RWPE2 (cell line): ENCODE results near the gene PTPMT1.

ENCODE experiments used
- ATAC-seq: fragments of 200-7000 bp; cut with Tn5 transposase; 3 replicates; pipeline ENCODE4 v1.9.1; 2021; ENCODE audit warnings: low read depth
- DNase-seq: peaks from one replicate; pipeline ENCODE4 v3.0.0-alpha.2; 2020; ENCODE audit warnings: low spot score
- H3K27ac ChIP-seq: fragments of 450-650 bp; 2 replicates; pipeline ENCODE4 v1.5.1; 2017; ENCODE audit warnings: mild to moderate bottlenecking; ENCODE audit not compliant: poor library complexity, severe bottlenecking
- H3K27me3 ChIP-seq: fragments of 250-450 bp; sonication (Bioruptor Pico); 2 replicates; pipeline ENCODE4 v1.5.1; 2021; ENCODE audit warnings: mild to moderate bottlenecking, moderate library complexity; ENCODE audit not compliant: insufficient read depth, poor library complexity, severe bottlenecking
- H3K36me3 ChIP-seq: fragments of 250-450 bp; sonication (Bioruptor Pico); 2 replicates; pipeline ENCODE4 v1.5.1; 2020; ENCODE audit warnings: low read depth, mild to moderate bottlenecking, moderate library complexity
- H3K4me1 ChIP-seq: fragments of 250-450 bp; sonication (Bioruptor Pico); 2 replicates; pipeline ENCODE4 v1.5.1; 2021; ENCODE audit warnings: mild to moderate bottlenecking, moderate library complexity; ENCODE audit not compliant: insufficient read depth, poor library complexity, severe bottlenecking
- H3K4me3 ChIP-seq: fragments of 250-450 bp; sonication (Bioruptor Pico); 2 replicates; pipeline ENCODE4 v1.5.1; 2021; ENCODE audit warnings: mild to moderate bottlenecking, moderate library complexity; ENCODE audit not compliant: severe bottlenecking
- H3K9me3 ChIP-seq: fragments of 250-450 bp; sonication (Bioruptor Pico); 2 replicates; pipeline ENCODE4 v1.5.1; 2021; ENCODE audit warnings: mild to moderate bottlenecking, moderate library complexity; ENCODE audit not compliant: severe bottlenecking
- TF ChIP-seq, protein P1 (sequence below): fragments of 450-650 bp; IDR thresholded peaks from one replicate; pipeline ENCODE4 v1.5.1; 2017; ENCODE audit warnings: mild to moderate bottlenecking, moderate library complexity; ENCODE audit not compliant: poor library complexity, severe bottlenecking

Gene PTPMT1

DNA sequence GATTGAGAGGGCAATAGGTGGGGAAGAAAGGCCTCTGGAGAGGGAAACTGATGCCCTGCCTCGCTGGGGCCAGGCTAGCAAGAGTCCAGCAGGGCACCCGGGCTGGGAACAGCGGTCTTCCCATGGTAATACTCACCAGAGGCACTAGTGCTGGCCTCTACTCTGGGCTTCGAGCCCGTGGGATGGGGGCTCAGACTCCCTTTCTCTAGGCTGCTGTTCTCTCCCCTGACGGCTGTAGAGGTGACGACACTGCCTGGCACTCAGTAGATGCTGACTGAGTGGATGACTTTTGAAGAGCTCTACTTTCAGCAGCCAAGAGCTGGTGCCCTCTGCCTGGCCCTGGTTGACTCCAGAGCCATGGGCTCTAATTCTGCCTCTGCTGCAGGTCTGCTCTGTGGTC is 29.6 kb downstream of the PTPMT1 start:
- Histone ChIP-seq H3K4me3 (no peak overlapping the region), H3K9me3 (no peaks in the 10 kb centered on the region), H3K36me3 (no peaks in the 10 kb centered on the region), H3K4me1 (no peaks in the 10 kb centered on the region), H3K27ac (no peak overlapping the region), H3K27me3 (peaks cover 28% of the 10 kb centered on the region)
- TF ChIP-seq, protein P1, sequence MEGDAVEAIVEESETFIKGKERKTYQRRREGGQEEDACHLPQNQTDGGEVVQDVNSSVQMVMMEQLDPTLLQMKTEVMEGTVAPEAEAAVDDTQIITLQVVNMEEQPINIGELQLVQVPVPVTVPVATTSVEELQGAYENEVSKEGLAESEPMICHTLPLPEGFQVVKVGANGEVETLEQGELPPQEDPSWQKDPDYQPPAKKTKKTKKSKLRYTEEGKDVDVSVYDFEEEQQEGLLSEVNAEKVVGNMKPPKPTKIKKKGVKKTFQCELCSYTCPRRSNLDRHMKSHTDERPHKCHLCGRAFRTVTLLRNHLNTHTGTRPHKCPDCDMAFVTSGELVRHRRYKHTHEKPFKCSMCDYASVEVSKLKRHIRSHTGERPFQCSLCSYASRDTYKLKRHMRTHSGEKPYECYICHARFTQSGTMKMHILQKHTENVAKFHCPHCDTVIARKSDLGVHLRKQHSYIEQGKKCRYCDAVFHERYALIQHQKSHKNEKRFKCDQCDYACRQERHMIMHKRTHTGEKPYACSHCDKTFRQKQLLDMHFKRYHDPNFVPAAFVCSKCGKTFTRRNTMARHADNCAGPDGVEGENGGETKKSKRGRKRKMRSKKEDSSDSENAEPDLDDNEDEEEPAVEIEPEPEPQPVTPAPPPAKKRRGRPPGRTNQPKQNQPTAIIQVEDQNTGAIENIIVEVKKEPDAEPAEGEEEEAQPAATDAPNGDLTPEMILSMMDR = no peak
- no peak for DNase-seq
- ATAC-seq = peak; percentile 35; the same call in 2 of the 3 replicates

DNA sequence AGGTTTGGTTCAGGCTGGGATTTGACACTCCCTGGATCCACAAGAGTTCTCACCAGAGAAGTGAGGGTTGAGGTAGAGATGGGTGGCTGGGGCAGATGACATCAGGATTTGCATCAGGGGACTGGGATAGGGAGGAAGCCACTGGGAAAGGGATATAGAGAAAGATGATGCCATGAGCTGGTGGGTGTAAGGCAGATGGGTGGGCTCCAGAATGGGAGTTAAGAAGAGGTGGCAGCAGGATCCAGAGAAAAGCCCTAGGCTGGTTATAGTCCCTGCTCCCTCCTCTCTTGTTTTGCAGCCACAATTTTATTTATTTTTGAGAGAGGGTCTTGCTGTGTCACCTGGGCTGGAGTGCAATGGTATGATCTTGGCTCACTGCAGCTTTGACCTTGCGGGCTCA is 30.6 kb downstream of the PTPMT1 start:
- TF ChIP-seq, protein P1 = no peak
- no peaks in the 10 kb centered on the region for H3K9me3 ChIP-seq
- DNase-seq = no peak
- no peak overlapping the region for H3K4me3 ChIP-seq
- peaks cover 28% of the 10 kb centered on the region for H3K27me3 ChIP-seq
- H3K27ac ChIP-seq = no peak overlapping the region
- ATAC-seq = no peak
- H3K36me3 ChIP-seq = no peaks in the 10 kb centered on the region
- H3K4me1 ChIP-seq = no peaks in the 10 kb centered on the region

DNA sequence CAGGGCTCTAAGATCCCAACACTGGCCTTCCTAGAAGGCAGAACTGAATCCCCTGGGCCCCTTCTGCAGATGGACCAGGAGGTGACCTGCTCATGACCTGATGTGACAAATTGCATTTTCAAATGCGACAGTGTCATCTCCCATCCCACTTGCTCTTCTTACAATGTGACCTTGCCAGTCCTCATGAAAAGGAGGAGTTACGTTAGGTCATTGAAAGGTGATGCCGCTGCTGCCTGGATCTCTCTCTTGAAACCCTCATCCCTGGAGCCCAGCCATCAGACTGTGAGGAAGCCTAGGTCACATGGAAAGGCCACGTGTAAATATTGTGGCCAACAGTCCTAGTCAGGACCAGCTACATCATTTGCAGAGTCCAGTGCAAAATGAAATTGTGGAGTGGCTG is 34.5 kb downstream of the PTPMT1 start:
- no peak overlapping the region for H3K4me3 ChIP-seq
- TF ChIP-seq, protein P1 = no peak
- ATAC-seq (no peak), DNase-seq (no peak)
- peaks cover 5% of the 10 kb centered on the region for H3K27me3 ChIP-seq
- no peaks in the 10 kb centered on the region for H3K4me1 ChIP-seq
- no peaks in the 10 kb centered on the region for H3K9me3 ChIP-seq
- H3K27ac ChIP-seq = no peak overlapping the region
- H3K36me3 ChIP-seq = no peaks in the 10 kb centered on the region

DNA sequence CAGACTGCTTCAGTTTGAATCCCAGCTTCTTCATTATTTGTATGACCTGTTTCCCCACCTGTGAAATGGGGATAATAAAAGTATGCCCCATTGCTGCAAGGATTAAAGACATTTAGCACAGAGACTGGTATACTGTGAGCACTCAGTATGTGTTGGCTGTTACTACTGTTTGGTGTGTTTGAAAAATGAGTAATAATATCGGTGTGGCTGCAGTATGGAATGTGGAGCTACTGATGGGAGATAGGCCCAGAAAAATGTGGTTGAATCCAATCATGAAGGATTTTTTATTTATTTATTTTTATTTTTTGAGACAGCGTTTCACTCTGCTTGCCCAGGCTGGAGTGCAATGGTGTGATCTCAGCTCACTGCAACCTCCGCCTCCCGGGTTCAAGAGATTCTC is 37.9 kb downstream of the PTPMT1 start:
- Histone ChIP-seq H3K4me1 (no peaks in the 10 kb centered on the region), H3K36me3 (no peaks in the 10 kb centered on the region), H3K9me3 (no peaks in the 10 kb centered on the region), H3K27ac (no peak overlapping the region), H3K4me3 (no peak overlapping the region), H3K27me3 (no peaks in the 10 kb centered on the region)
- ATAC-seq (no peak), DNase-seq (no peak)
- TF ChIP-seq, protein P1 = no peak

DNA sequence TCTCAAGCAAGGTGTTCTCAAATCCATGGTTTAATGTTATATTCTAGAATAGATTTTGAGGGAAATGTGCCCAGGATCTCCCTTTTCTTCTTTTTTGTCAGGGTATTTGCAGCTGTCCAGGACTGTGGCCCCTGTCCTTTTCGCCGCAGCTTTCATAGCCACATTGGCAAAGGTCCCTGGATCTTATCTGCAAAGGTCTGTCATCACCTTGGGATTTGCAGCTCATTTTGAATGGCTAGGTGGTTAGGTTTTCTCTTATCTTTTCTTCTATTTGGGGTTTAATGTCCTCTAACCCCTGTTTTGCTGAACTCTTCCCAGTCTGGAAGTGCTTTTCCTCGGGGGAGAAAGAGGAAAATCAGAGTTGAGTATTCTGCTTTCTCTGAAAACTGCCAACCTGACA is 40.5 kb downstream of the PTPMT1 start:
- Histone ChIP-seq H3K9me3 (no peaks in the 10 kb centered on the region), H3K27ac (no peak overlapping the region), H3K4me1 (no peaks in the 10 kb centered on the region), H3K4me3 (no peak overlapping the region), H3K36me3 (no peaks in the 10 kb centered on the region), H3K27me3 (no peaks in the 10 kb centered on the region)
- DNase-seq (no peak), ATAC-seq (no peak)
- TF ChIP-seq, protein P1 = no peak
